DOHH2 (cell line): ENCODE results near the gene SEMA4C.

Source experiments
- H3F3A ChIP-seq: fragments of 200-600 bp; sonication (generic), shearing (Covaris generic); 2 replicates; pipeline ENCODE4 v1.6.0; 2016; ENCODE audit warnings: antibody characterized with exemption, mild to moderate bottlenecking; ENCODE audit not compliant: control insufficient read depth, insufficient read depth
- H3K27ac ChIP-seq: fragments of 200-600 bp; sonication (generic); 2 replicates; pipeline ENCODE4 v1.5.1; 2014; ENCODE audit warnings: low read depth, mild to moderate bottlenecking, low read length, moderate library complexity
- H3K27me3 ChIP-seq: fragments of 200-600 bp; sonication (generic); 2 replicates; pipeline ENCODE4 v1.6.1; 2014; ENCODE audit warnings: mild to moderate bottlenecking, low read length, mixed read lengths; ENCODE audit not compliant: control insufficient read depth
- H3K36me3 ChIP-seq: fragments of 200-600 bp; sonication (generic); 2 replicates; pipeline ENCODE4 v1.6.1; 2014; ENCODE audit warnings: mild to moderate bottlenecking, low read length, moderate library complexity, mixed read lengths; ENCODE audit not compliant: control insufficient read depth
- H3K4me1 ChIP-seq: fragments of 200-600 bp; sonication (generic); 2 replicates; pipeline ENCODE4 v1.6.1; 2014; ENCODE audit warnings: mild to moderate bottlenecking, low read length, mixed read lengths; ENCODE audit not compliant: control insufficient read depth
- H3K4me2 ChIP-seq: fragments of 200-600 bp; sonication (generic); 2 replicates; pipeline ENCODE4 v1.6.0; 2014; ENCODE audit warnings: mild to moderate bottlenecking, low read length, moderate library complexity
- H3K4me3 ChIP-seq: fragments of 200-600 bp; sonication (generic); 2 replicates; pipeline ENCODE4 v1.5.1; 2014; ENCODE audit warnings: mild to moderate bottlenecking, low read length, mixed read lengths
- H3K79me2 ChIP-seq: fragments of 200-600 bp; sonication (generic); 2 replicates; pipeline ENCODE4 v1.6.1; 2014; ENCODE audit warnings: mild to moderate bottlenecking, low read length, mixed read lengths; ENCODE audit not compliant: control insufficient read depth
- H3K9me2 ChIP-seq: fragments of 200-600 bp; sonication (generic); replicated peaks from 2 replicates; pipeline ENCODE4 v1.6.1; 2014; ENCODE audit warnings: mild to moderate bottlenecking, low read length, mixed read lengths; ENCODE audit not compliant: control insufficient read depth
- H3K9me3 ChIP-seq: fragments of 200-600 bp; sonication (generic); 2 replicates; pipeline ENCODE4 v1.6.1; 2014; ENCODE audit warnings: antibody characterized with exemption, low read length, mixed read lengths; ENCODE audit not compliant: control insufficient read depth, insufficient read depth
- H4K20me1 ChIP-seq: fragments of 200-600 bp; sonication (generic); 2 replicates; pipeline ENCODE4 v1.6.0; 2014; ENCODE audit warnings: low read depth, mild to moderate bottlenecking, antibody characterized with exemption, low read length, moderate library complexity; ENCODE audit not compliant: control insufficient read depth, insufficient read depth
- EZH2phosphoT487 ChIP-seq: fragments of 200-600 bp; sonication (generic); IDR thresholded peaks from 2 replicates; pipeline ENCODE4 v1.6.1; 2017; ENCODE audit warnings: borderline replicate concordance, mild to moderate bottlenecking, antibody characterized with exemption, low read length, moderate library complexity, mixed read lengths
- TF ChIP-seq, protein P1 (sequence below): fragments of 200-600 bp; sonication (generic); IDR thresholded peaks from one replicate; pipeline ENCODE4 v1.5.1; 2014; ENCODE audit warnings: antibody characterized with exemption, mild to moderate bottlenecking, low read depth, low read length; ENCODE audit not compliant: poor library complexity, severe bottlenecking

Gene SEMA4C

DNA sequence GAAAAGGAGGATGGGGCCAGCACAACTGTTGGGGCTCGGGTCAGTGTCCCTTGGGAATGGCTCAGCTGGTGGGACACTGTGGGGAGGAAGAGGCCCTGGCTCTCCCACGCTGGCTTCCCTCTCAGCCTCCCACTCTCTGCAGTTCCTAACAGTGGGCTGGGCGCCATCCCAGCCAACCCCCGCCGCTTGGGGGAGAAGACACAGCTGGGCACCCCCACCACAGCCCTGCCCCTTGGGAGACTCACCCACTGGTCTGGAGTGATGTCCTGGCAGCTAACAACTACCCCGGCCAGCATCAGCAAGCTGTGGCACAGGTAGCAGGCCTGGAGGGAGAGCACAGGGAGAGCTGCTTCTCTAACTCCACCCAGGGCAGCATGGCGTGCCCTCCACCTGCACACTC lies 8.3 kb upstream of the SEMA4C start:
- no peak overlapping the region for H3K4me2 ChIP-seq

DNA sequence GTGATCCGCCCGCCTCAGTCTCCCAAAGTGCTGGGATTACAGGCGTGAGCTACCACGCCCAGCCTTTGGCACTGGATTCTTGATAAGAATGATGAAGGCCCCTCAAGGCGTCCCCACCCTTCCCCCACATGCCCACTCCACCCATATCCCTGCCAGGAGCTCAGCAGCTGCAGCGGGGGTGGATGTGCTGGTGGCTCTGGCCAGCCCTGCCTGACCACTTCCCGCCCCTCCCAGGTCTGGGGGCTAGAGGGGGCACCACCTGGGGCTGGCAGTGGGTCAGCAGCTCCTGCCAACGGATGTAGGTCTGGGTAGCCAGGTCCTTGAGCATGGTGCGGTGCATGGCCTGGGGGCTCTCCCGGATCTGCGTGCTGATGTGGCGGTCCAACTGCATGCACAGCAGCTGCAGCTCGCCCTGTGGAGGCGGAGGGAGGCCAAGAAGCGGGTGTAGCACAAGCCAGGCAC lies 7.8 kb upstream of the SEMA4C start:
- Histone ChIP-seq H3K9me2 (no peaks in the 10 kb centered on the region), H3K27me3 (peaks cover 36% of the 10 kb centered on the region), H3K79me2 (no peaks in the 10 kb centered on the region), H3K4me3 (no peak overlapping the region), H3K4me2 (no peak overlapping the region), H3F3A (no peaks in the 10 kb centered on the region), H3K27ac (no peak overlapping the region), H4K20me1 (no peaks in the 10 kb centered on the region), H3K4me1 (peaks cover 3% of the 10 kb centered on the region; the same call in 1 of the 2 replicates), H3K36me3 (no peaks in the 10 kb centered on the region), H3K9me3 (no peaks in the 10 kb centered on the region)
- TF ChIP-seq, protein P1, sequence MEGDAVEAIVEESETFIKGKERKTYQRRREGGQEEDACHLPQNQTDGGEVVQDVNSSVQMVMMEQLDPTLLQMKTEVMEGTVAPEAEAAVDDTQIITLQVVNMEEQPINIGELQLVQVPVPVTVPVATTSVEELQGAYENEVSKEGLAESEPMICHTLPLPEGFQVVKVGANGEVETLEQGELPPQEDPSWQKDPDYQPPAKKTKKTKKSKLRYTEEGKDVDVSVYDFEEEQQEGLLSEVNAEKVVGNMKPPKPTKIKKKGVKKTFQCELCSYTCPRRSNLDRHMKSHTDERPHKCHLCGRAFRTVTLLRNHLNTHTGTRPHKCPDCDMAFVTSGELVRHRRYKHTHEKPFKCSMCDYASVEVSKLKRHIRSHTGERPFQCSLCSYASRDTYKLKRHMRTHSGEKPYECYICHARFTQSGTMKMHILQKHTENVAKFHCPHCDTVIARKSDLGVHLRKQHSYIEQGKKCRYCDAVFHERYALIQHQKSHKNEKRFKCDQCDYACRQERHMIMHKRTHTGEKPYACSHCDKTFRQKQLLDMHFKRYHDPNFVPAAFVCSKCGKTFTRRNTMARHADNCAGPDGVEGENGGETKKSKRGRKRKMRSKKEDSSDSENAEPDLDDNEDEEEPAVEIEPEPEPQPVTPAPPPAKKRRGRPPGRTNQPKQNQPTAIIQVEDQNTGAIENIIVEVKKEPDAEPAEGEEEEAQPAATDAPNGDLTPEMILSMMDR = no peak
- no peak for TF ChIP-seq EZH2phosphoT487

More for the DNA sequence above, 8.3 kb upstream of the SEMA4C start:
- no peaks in the 10 kb centered on the region for H3F3A ChIP-seq
- H3K27me3 ChIP-seq = peaks cover 30% of the 10 kb centered on the region
- no peaks in the 10 kb centered on the region for H3K79me2 ChIP-seq
- H4K20me1 ChIP-seq = no peaks in the 10 kb centered on the region
- no peaks in the 10 kb centered on the region for H3K9me3 ChIP-seq
- peaks cover 3% of the 10 kb centered on the region; the same call in 1 of the 2 replicates for H3K4me1 ChIP-seq
- TF ChIP-seq, protein P1 = no peak
- no peak overlapping the region for H3K27ac ChIP-seq
- H3K4me3 ChIP-seq = no peak overlapping the region
- H3K9me2 ChIP-seq = no peaks in the 10 kb centered on the region
- no peaks in the 10 kb centered on the region for H3K36me3 ChIP-seq

DNA sequence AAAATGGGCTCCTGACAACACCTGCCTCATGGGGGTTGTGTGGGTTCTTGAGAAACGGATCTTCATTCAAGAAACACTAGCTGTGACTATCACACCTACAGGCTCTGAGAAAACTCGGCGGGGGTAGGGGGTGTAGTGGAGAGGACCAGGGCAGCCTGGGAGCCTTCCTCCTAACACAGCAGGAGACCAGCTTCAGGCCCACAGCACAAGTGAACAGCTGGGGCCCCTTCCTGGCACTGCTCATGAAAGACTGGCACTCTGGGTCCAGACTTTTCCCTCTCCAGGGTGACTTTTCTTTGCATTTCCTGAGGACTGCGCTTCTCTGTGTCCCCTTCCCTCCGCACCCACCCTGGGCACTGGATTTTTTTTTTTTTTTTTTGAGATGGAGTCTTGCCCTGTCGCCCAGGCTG lies 7.2 kb upstream of the SEMA4C start:
- H3K79me2 ChIP-seq = no peaks in the 10 kb centered on the region
- no peak overlapping the region for H3K27ac ChIP-seq
- H3K4me1 ChIP-seq = peaks cover 3% of the 10 kb centered on the region; the same call in 1 of the 2 replicates
- H3K27me3 ChIP-seq = peaks cover 42% of the 10 kb centered on the region
- no peaks in the 10 kb centered on the region for H4K20me1 ChIP-seq
- no peak overlapping the region for H3K4me3 ChIP-seq
- H3K4me2 ChIP-seq = no peak overlapping the region
- H3K9me2 ChIP-seq = no peaks in the 10 kb centered on the region
- no peaks in the 10 kb centered on the region for H3K9me3 ChIP-seq
- TF ChIP-seq, protein P1 = no peak
- no peak for TF ChIP-seq EZH2phosphoT487
- no peaks in the 10 kb centered on the region for H3F3A ChIP-seq
- no peaks in the 10 kb centered on the region for H3K36me3 ChIP-seq
